GM21576 (cell line): ENCODE measurements around the gene RMI2.
A peak's percentile ranks its signal among the peaks of the same experiment; 100 is the strongest.

Experiments
- ATAC-seq: cut with Tn5 transposase; IDR thresholded peaks from one replicate; pipeline ENCODE4 v1.9.1; 2021; ENCODE audit warnings: mild to moderate bottlenecking, moderate library complexity; ENCODE audit not compliant: unreplicated experiment

RMI2 gene

GRCh38 chr16:11327277-11328171, 17.7 kb upstream of the RMI2 start:
- ATAC-seq = peak; percentile 39

- peak; percentile 63 for ATAC-seq
Measured at GRCh38 chr16:11328172-11329070, 16.8 kb upstream of the RMI2 start.

- no peak for ATAC-seq
Measured at GRCh38 chr16:11329071-11329491, 16.2 kb upstream of the RMI2 start.

GRCh38 chr16:11329891-11330290, 15.4 kb upstream of the RMI2 start:
- ATAC-seq = no peak

GRCh38 chr16:11330526-11331237, 14.6 kb upstream of the RMI2 start:
- no peak for ATAC-seq

GRCh38 chr16:11331967-11332366, 13.3 kb upstream of the RMI2 start:
- ATAC-seq = no peak

DNA sequence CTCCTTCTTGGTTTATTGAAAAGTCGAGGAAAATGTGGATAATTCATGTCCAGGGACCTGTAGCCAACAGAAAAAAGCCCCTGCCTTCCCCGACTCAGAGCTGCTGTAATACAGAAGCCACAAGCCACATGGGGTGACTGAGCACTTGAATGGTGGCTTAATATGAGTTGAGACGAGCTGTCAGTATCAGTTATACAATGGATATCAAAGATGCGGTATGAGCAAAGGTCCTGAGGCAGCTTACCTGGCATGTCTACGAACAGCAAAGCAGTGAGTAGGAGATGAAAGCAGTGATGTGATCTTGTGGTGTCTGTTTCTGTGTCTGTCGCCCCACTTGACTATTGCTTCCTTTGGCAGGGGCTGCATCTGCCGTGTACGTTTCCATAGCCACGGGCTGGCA, 12.2 kb upstream of the RMI2 start:
- ATAC-seq = no peak

GRCh38 chr16:11333702-11334101, 11.6 kb upstream of the RMI2 start:
- no peak for ATAC-seq

DNA sequence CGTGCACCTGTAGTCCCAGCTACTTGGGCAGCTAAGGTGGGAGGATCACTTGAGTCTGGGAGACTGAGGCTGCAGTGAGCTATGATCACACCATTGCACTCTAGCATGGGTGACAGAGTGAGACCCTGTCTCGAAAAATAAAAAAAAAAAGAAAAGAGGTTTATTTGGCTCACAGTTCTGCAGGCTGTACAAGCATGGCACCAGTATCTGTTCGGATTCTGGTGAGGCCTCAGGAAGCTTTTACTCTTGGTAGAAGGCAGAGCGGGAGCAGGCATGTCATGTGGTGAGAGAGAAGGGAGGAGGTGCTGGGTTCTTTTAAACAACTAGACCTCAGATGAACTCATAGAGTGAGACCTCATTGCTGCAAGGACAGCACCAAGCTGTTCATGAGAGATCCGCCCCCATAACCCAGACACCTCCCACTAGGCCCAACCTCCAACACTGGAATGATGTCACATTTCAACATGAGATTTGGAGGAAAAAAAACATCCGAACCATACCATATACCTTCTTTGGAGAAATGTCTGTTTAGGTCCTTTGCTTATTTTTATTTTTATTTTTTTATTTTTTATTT, 10.3 kb upstream of the RMI2 start:
- ATAC-seq = no peak

- ATAC-seq = no peak
Measured at GRCh38 chr16:11339075-11339474, 6.2 kb upstream of the RMI2 start.

DNA sequence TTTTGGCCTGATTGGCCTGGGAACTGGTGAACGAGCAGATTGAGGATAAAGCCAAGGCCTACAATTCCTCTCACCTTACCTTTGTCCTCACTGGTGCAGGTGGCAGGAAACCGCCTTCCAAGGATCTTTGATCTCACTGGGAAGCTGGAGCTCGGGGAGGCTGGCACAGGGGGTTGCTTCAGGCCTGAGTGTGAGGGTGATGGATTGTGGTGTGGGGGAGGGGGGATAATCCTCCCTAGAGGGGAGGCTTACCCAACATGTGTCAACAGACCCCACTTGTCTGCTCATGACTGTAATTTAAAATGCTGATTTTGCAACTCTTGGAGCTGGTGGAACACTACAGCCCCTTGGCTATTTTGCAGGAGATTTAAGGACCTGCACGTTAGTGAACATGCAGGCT, 4.5 kb upstream of the RMI2 start:
- no peak for ATAC-seq

- ATAC-seq = no peak
Measured at GRCh38 chr16:11341371-11341770, 3.9 kb upstream of the RMI2 start.

GRCh38 chr16:11342021-11342855, 3.0 kb upstream of the RMI2 start:
- ATAC-seq = no peak

GRCh38 chr16:11346700-11347319, 1.6 kb downstream of the RMI2 start:
- ATAC-seq = no peak

GRCh38 chr16:11347831-11348230, 2.6 kb downstream of the RMI2 start:
- no peak for ATAC-seq

DNA sequence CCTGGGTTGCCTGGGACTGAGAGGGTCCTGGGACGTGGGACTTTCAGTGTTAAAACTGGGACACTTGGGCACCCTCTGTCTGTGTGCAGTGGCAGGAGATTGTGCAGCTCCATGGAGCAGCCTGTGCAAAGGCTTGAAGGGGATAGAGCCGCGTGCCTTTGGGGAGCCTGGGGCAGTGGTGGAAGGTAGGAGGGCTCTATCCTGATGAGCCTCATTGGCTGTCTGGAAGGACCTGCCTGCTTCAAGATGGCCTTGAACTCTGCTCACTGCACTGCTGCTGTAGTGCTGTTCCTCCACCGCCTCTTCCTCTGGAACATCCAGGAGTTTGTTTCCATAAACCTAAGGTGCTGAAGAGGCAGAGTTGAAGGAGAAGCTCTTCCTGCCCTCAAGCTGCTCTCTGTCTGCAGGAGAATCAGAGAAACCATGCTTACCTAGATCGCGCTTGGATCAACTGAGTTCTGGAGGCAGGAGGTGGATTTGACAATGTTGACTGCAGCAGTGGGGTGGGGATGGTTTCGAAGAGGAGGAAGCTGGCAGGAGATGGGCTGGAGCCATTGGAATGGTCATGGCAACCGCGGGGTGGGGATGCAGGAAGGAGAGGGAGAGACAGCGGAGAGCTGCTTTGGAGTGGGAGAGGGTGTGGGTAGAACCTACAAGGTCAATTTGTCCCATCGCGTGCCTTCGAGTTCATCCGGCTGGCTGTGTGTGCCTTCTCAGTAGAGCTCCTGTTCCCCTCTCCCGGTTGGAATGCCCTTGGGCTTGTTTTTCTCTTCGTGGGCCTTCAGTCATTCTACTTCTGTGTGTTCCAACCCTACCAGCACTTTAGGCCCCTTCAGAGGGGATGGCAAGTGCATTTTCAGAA, 3.7 kb downstream of the RMI2 start:
- no peak for ATAC-seq

GRCh38 chr16:11349599-11350276, 4.5 kb downstream of the RMI2 start:
- ATAC-seq = no peak

- ATAC-seq = no peak
Measured at GRCh38 chr16:11350519-11350918, 5.3 kb downstream of the RMI2 start.
